HL-60/S4 treated with retinoic acid at 250 ng/mL for 4 days and 3 days (cell line): ENCODE results near the gene SORCS3.
"Not testable (repeated sequence)": the region's sequence is repeated elsewhere in the genome, so short reads cannot be mapped to it uniquely, and the experiment has no call there.

ENCODE experiments used
- in situ Hi-C: fragments of 300-500 bp; cut with MboI; formaldehyde crosslinking; loops from 2 replicates; pipeline ENCODE4 v1.7.0; 2022; ENCODE audit warnings: low sequenced_read_pairs

The SORCS3 gene

DNA sequence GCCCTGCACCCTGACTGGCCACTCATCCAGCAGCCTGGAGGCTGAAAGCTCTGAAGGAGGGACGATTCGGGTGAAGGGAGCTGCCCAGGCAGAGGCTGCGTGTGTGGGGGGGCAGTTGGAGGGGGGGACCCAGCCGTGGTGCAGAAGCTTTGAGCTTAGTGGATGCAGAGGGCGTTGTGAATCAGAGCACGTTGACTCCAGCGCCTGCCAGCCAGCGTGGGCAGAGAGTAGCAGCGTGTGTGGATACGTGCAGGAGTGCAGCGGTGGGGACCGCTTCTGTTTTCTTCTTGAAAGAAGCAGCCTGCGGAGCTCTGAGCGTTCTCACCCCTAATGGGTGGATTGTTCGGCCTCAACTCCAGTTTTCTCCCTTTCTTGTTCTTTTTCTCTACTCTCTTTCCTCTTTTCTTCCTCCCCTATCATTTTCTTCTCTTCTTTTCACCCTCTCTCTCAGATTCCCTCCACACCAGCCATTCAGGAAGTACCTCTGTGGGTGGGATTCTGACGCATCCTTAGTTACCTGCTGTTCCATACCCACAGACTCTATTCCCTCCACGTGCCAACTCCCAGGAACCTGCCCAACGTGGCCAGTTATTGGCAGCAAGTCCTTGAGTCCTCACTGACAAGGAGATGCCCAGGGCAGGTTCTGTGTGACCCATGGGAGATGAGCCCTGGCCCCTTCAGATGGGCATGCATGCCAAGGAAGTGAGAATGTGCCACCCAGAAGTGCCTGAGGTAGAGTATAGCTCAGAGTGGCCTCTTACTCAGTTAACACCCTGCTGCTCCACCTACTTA, 47.4 kb downstream of the SORCS3 start:
- in situ Hi-C loops = no loop called here

DNA sequence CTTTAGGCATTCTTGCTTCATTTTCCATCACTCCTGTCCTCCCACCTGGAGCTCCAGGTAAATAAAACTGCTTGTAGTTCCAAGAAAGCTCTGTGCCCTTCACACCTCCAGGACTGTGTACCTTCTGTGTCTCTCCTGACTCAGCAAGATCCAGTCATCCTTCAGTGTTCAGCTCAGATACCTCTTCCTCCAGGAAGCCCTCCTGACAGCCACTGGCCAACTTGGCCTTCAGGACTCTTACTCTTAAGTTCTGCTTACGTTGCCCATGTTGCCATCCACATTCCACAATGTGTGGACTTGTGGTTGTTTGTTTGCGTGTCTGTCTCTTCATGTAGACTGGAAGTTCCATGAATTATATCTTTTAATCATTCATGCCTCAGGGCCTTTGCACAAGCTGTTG, 48.0 kb downstream of the SORCS3 start:
- in situ Hi-C loops = no loop called here

- in situ Hi-C loops = no loop called here
Measured at GRCh38 chr10:104689547-104689946, 48.5 kb downstream of the SORCS3 start.

DNA sequence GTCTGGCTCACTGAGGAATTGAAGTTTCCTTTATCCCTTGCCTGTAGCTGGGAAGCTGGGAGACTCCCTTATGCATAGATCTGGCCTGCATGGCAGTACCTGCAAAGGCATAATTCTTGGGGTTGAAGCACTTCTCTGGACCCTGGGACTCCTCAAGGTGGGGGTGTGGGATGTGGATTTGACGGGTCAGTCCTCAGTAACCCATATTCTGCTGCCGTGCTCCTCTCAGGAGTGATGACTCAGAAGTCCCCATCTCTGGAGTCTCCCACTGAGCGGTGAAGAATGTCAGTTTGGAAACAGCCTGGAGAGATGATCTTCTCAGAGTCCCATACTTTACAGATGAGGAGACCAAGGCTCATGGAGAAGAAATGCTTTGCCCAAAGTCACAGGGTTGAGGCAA, 49.0 kb downstream of the SORCS3 start:
- in situ Hi-C loops = no loop called here

GRCh38 chr10:104690959-104691358, 49.9 kb downstream of the SORCS3 start:
- in situ Hi-C loops = no loop called here

DNA sequence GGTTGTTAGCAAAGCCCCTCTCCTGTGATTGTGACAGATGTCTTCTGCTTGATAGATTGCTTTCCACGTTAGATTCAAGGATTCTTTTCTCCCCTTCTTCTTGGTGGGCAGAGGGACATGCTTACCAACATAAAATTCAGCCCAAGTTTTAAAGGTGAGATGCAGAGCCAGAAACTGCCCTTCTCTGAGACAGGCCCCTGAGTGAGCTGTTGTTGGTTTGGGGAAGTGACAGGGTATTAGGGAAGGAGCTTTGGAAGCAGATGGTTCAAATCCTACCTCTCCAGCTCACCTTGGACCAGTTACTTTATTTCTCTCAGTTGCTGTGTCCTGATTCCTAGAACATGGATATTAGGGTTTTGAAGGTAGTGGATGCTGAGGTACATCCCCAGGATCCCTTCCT, 53.0 kb downstream of the SORCS3 start:
- in situ Hi-C loops = no loop called here

DNA sequence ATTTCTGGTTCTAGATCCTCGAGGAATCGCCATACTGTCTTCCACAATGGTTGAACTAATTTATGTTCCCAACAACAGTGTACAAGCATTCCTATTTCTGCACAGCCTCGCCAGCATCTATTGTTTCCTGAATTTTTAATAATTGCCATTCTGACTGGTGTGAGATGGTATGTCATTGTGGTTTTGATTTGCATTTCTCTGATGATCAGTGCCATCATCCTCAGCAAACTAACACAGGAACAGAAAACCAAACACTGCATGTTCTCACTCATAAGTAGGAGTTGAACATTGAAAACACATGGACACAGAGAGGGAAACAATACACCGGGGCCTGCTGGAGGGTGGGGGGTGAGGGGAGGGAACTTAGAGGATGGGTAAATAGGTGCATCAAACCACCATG, 62.2 kb downstream of the SORCS3 start:
- in situ Hi-C loops = not testable (repeated sequence)

DNA sequence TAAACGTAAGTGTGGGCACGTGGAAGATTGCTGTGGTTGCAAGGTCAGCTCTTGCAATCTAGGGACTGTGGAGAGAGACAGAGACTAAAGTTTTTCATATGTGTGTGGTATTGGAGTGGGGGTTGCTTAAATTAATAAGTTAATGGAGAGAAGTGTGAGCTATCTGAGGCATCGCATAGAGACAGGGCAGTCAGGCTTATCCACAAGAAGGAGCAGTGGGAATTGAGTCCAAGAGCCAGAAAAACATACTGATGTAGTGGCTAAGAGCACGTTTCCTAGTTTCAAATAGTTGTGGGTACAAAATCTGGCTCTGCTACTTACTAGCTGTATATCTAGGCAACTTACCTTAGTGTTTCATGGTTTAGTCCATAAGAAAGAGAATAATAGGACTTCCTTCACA, 65.8 kb downstream of the SORCS3 start:
- in situ Hi-C loops = no loop called here

GRCh38 chr10:104707602-104708459, 66.7 kb downstream of the SORCS3 start:
- in situ Hi-C loops = no loop called here

DNA sequence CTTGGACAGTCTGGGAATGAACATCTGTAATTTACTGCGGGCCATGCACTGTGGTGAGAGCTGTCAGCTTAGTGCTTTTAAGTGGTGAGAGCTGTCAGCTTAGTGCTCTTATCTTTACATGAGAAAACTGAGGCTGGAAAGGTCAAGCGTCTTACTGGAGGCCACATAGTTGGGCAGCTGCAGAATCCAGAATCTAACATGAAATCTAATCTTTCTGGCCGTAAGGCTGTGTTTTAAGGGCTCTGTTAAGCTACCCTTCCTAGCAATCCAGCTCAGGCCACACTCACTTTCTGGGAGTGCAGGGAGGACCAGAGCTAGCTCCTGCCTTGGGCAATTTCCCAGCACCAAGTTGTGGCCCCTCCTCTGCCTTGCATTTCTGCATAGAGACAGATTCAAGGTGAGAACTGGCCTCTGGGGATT, 70.2 kb downstream of the SORCS3 start:
- in situ Hi-C loops = no loop called here

DNA sequence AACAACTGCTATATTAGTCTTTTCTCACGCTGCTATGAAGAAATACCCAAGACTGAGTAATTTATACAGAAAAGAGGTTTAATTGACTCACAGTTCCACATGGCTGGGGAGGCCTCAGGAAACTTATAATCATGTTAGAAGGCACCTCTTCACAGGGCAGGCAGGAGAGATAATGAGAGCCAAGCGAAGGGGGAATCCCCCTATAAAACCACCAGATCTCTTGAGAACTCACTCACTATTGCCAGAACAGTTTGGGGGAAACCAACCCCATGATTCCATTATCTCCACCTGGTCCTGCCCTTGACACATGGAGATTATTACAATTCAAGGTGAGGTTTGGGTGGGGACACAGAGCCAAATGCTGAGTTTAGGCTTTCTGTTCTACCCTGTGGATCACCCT, 89.5 kb downstream of the SORCS3 start:
- in situ Hi-C loops = not testable (repeated sequence)

- in situ Hi-C loops = no loop called here
Measured at GRCh38 chr10:104731192-104731591, 90.1 kb downstream of the SORCS3 start.

GRCh38 chr10:104732222-104732621, 91.1 kb downstream of the SORCS3 start:
- in situ Hi-C loops = no loop called here

DNA sequence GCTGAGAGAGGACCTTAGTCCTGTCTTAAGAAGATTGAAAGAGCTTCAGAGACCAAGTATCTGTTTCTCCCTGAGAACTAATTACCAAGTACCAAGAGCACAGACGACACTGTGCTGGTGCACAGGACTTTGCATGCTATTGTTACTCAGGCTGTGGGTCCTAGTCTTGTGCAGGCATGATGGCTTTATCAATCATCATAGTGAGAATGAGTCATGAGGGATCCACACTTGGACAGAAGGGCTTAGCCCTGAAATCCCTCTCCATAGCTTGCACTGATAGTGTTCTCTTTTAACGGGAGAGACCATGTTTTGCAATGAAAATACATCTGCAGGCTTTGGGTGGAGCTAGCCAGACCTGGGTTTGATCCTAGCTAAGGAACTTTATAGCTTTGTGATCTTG, 93.3 kb downstream of the SORCS3 start:
- in situ Hi-C loops = no loop called here

GRCh38 chr10:104735036-104735756, 94.1 kb downstream of the SORCS3 start:
- in situ Hi-C loops = no loop called here

DNA sequence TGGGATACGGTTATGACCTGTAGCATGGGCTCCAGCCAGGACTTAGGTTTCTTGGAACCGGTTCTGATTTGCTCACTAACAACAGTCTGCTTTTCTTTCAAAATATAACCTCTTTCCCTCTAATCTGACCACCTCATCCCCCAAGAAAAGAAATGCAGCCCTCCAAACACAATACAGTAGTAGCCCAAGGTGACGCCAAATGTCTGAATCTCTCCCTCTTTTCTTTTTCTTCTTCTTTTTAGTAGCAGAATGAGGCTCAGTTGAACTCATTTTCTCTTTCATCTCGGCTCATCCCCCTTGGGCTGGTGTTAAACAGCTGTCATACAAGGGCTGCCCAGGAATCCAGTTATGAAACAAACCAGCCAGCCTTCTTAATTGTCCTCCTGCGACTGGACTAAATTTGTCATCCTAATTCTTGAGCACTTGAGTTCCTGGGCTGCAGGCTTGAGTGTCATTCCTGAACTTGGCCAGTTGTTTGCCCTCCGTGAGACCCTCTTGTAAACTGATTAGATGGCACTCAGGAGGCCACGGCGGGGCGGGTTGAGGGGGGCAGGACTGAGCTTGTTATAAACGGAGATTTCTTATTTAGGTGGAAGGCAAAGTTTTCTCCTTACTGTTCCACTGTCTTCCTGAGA, 94.8 kb downstream of the SORCS3 start:
- in situ Hi-C loops = no loop called here

DNA sequence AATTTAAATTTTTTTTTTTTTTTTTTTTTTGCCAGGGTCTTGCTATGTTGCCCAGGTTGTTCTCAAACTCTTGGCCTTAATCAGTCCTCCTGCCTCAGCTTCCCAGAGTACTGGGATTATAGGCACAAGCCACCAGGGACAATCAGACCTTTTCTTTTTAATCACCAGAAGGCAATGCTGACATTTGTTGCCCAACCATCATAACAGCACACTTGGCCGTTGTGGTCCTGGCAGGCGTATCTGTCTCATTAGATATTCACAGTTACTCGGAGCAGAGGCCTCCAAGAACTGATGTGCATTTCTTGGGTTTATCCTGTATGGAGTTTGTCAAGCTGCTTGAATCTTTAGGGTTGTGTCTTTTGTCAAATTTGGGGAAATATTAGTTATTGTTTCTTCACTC, 100.0 kb downstream of the SORCS3 start:
- in situ Hi-C loops = no loop called here

- in situ Hi-C loops = no loop called here
Measured at GRCh38 chr10:104744052-104744451, 103.0 kb downstream of the SORCS3 start.

GRCh38 chr10:104750291-104750690, 109.2 kb downstream of the SORCS3 start:
- in situ Hi-C loops = no loop called here

GRCh38 chr10:104762793-104763192, 121.7 kb downstream of the SORCS3 start:
- in situ Hi-C loops = no loop called here

- in situ Hi-C loops = no loop called here
Measured at GRCh38 chr10:104766341-104766740, 125.3 kb downstream of the SORCS3 start.
